GM19193 (cell line): Measurements from ENCODE around the gene PLK3.
A peak's percentile ranks its signal among the peaks of the same experiment; 100 is the strongest.

ENCODE experiments used
- POLR2A ChIP-seq: IDR thresholded peaks from 4 replicates; pipeline ENCODE4 v1.6.1; 2011; ENCODE audit not compliant: insufficient read depth, insufficient read length; ENCODE audit errors: extremely low read depth

The PLK3 gene

DNA sequence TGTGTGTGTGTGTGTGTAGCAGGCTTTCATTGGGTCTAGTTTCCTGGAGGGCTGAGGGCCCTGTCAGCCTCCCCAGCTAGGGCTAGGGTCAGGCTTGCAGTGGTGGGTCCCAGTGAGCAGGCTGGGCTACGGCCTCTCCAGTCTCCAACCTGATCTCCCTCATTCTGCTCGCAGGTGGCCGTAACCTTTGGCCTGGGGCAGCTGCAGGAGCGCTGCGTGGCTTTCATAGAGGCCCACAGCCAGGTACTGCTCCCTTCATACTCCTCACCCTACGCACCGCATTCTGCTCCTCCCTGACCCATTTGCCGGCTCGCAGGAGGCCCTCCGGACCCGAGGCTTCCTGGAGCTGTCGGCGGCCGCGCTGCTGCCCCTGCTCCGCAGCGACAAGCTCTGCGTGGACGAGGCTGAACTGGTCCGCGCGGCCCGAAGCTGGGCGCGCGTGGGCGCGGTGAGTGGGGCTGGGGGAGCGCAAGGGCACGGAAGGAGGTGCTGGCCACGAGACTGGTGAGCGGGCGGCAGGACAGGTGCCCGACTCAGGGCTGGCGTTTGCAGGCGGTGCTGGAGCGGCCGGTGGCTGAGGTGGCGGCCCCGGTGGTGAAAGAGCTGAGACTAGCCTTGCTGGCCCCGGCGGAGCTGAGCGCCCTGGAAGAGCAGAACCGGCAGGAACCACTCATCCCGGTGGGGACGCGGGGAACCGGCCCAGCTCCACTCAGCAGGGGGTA, 12.8 kb downstream of the PLK3 start:
- TF ChIP-seq POLR2A: no peak

DNA sequence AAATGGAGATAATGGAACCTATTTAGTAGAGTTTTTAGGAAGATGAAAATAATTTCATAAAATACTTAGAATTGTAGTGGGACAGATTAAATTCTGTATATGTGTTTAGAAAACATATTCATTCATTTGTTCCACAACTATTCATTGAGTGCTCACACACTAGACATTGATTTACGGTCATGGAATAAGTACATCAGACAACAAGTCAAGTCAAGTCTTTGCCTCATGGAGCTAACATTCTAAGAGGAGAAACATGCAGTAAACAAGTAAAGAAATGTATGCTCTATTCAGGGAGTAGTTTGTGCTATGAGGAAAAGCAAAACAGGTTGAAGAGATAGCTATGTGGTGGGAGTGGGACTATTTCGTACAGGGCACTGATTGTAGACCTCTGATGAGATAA, 17.1 kb downstream of the PLK3 start:
- TF ChIP-seq POLR2A: no peak

DNA sequence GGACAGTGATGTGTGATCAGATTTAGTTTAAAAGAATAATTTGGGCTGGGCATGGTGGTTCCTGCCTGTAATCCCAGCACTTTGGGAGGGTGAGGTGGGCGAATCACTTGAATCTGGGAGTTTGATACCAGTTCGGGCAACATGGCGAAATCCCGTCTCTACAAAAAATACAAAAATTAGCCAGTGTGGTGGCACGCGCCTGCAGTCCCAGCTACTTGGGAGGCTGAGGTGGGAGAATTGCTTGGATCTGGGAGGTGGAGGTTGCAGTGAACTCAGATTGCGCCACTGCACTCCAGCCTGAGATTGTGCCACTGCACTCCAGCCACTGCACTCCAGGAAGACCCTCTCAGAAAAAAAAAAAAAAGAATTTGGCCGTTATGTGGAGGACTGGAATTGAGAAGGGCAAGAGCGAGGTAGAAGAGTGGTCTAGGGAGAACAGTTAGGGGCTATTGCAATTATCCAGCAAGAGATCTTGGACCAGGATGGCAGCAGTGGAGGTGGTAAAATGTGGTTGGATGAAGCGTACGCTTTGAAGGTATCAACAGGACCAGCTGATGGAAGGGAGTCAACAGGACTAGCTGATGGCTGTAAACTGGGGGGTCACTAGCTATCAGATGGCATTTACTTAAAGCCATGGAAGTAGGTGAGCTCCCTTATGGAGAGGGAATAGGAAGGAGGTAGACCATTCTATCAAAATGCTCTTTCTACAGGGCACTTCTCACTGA, 17.8 kb downstream of the PLK3 start:
- TF ChIP-seq POLR2A: no peak

DNA sequence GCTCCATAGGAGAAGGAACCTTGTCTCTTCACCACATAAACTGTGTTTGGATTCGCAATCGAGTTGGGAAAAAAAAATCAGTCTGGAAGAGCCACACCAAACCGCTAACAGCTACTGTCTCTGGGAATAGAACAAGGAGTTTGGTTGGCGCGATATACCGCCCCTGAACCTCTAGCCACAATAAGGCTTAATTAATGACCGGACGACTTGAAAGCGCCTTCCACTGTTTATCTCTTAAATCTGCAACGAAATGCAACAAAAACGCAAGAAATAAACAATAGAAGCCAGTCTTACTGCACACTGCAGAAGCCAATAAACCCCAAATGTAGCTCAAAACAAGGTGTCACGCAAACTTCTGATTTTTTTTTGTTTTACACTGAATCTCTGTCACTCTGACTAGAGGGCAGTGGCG, 19.0 kb downstream of the PLK3 start:
- TF ChIP-seq POLR2A: no peak

DNA sequence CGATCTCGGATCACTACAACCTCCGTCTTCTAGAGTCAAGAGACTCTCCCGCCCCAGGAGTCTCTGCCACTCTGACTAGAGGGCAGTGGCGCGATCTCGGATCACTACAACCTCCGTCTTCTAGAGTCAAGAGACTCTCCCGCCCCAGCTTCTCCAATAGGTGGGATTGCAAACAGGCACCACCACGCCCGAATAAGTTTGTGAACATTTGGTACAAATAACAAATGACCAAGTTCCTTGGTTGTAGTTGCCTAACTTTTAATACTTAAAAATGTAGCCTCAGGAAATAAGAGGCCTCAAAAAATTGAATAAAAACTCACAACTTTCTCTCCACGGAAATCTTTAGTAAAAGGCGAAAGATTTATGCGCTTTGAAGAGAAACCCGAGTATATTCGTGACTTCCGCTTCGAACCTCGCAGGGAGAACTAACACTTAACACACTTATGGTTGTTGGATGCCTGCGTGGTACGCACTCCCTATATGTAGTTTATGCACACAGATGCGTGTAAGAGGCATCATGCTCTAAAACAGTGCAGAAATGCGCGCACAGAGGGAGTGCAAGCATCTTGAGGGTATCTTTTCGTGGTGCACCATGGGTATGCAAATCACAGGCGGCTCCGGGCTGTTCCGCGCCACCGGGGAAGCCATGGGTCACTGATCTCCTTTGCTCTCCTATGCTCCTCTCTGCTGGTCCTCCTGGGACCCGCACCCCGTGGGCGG, 19.6 kb downstream of the PLK3 start:
- peak; percentile 100 for TF ChIP-seq POLR2A

DNA sequence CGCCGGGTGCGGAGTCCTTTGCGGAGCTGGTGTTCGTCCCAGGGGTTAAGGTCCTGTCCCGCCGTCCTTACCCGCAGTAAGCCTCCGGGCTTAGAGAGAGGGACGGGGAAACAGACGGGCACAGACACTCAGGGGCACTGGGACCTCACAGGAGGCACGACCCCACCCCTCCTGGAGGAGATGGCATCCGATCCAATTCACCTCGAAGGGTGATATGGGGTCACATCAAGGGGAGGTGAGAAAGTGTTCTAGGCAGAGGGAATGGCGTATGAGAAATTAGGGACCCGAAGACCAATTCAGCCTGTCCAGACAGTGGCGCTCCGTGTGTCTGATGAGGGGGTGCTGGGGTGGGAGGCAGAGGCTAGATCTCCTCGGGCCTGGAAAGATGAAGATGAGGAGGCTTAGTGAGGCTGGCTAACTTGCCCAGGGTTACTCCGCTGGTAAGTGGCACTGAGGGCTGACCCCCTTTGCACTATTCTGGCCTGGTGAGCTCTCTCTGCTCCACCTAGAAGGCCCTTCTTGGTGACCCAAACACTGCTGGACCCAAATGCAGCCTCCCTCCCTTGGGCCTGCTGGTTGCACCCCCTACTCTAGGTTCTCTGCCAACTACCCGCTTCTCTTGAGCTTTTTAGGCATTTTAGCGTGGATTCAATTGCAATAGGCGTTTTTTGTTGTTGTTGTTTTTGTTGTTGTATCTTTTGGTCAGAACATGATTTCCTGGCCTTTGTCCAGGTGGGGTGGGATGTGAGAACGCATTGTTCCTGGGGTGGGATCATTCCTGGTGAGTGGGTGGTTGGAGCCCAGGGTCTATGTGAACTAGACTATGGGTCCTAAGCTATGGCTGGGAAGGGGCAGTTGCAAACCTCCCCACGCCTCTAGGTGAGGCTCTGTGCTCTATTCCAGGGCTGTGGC, 20.4 kb downstream of the PLK3 start:
- no peak for TF ChIP-seq POLR2A

DNA sequence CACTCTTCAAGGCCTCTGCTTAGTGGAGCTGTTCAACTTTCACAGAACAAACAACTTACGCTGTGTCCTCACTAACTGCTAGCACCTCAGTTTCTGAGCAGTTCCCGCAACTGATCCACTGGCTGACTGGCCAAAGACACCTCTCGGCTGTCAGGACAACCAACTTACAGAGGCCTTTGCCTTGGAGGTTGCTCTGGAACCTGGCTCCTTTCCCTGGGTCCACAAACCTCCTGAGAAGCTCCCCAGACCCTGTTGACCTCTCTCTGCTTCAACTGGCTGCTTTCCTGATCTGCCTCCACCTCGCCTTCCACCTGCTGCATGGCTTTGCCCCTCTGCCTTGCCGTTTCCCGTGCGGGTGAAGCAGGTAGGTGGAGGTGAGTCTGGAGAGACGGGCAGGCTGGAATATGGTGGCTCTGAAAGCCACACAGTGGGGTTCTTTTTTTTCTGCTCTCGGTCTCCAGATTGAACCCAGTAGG, 21.1 kb downstream of the PLK3 start:
- TF ChIP-seq POLR2A: no peak

DNA sequence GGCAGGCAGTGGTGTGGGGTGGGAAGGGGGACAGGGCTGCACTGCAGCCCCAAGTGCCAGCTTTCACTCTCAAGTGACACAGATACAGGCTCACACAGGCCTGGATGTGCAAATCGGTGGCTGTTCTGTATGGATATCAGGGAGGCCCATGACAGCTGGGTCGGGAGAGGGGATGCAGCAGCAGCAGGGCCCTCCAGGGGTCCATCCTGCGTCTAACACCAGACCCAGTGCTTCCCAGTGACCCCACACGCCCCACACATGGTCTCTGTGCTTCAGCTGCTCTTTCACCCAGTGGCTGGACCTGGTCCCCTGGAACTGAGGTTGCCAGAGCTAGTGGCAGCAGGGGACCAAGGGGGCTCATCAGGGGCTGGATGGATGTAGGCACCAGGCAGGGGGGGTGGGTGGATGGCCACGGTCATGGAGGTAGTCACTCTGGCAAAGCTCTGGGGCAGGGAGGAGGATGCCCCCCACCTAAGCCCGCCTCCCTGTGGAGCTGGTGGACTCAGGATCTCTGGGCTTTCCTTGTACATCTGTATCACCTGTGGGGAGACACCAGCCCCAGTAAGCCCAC, 22.0 kb downstream of the PLK3 start:
- no peak for TF ChIP-seq POLR2A

DNA sequence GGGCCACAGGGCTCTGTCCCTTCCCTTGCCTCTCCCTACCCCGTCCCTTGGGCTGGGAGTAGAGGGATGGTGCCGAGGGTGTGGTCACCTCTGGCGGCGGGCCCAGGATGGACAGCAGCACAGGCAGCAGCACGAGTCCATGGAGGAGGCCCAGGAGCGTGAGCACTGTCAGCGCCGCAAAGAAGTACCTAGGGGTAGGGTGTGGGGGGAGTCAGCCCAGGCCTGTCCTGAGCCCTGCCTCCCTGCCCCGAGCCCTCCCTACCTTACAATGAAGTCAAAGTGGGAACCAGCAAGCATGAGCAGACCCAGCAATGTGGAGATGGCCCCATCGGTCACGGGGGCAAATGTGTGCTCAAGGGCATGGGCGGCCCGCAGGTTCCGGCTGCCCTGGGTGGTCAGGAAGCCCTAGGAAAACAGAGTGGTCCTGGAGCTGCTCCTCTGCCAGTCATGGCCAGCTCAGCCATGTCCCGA, 22.8 kb downstream of the PLK3 start:
- no peak for TF ChIP-seq POLR2A

DNA sequence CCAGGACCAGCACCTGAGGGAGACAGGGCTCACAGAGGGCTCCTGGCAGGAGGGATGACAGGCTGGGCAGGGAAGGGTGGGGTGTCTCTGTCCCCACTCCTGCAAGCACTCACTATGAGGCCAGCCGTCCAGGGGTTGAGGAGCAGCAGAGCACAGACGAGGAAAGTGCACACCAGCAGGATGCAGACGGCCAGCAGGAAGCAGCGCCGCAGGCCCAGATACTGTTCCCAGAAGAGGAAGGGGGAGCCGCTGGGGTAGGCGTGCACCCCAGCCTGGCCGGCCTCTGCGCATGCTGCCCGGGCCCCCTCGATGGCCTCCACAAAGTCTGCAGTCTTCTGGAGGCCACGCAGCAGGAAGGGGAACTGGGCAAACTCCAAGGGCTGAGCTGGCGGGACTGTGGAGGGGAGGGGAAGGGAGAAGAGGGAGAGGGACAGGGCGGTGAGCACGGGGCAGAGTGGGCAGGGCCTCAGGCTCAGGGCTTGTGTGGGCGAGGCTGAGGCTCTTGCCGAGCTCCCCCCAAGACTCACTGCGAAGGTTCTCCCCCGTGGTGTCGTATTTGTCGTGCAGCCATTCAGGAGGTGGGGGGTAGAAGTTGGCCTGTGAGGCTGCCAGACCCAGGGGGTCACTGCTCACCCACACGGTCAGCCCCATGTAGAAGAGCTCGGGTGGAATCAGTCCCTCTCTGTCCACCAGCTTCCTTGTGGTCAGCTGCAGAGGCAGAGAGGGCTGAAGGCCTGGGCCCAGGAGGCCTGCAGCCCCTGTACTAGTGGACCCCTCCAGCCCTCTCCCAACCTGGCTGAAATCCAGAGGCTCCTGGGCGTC, 26.4 kb downstream of the PLK3 start:
- no peak for TF ChIP-seq POLR2A

DNA sequence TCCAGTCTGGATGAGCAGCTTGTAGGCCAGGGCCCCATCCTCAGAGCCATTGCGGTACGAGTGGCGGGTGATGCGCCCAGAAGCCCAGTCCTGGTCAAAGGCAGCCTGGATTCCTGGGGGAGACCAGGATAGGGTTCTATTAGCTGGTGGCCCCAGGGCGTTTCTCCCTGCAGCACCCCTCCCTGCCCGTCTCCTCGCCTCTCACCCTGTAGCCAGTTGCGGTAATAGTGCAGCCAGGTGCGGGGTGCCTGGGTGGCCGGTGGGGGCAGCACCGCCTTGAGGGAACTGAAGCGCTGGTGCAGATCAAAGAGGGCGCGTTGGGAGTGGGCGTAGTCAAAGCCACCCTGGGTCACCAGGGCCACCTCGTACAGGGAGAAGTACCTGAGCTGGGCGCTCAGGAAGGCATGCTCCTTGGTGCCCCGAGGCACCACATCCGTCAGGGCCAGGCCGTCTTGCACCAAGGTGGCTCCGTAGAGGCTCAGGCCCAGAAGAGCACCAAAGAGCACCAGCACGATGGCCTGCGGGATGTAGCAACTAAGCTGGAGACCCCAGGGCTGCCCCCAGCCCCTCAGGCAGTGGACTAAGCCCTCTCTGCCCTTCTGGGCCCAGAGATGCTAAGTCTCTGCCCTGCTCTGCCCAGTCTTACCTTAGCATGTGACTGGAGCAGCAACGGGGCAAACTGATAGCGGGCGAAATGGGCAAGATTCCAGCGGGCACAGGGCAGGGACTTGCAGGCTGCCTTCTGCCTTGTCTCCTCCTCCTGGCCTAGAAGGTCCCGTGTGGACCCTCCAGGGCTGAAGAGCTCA, 27.2 kb downstream of the PLK3 start:
- TF ChIP-seq POLR2A: no peak

DNA sequence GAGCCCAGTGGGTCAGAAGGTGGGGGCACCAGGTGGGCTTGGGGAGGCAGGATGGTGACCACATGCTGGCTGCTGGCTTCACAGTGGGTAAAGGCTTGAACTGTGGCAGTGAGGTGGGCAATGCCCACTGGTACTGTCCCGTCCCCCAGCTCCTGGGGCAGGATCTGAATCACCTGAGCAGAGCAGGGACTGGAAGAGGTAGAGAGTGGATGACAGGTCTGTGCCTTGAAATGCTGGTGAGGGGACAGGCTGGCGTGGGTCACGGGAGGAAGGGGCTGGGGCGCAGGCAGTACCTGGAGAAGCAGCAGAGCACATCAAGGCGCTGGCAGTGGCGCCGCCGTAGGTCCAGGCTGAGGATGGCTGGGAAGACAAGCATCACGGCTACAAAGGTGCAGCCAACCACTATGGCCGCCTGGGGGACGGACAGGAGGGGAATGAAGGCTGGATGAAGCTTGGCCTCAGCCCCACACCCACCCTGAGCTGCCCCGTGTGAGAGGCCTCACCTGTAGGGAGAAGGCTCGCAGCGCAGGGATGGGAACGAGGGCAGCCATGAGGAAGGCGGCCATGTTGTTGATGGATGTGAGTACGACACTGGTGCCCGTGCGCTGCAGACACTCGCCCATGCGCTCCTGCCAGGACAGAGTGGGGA, 27.9 kb downstream of the PLK3 start:
- TF ChIP-seq POLR2A: no peak

DNA sequence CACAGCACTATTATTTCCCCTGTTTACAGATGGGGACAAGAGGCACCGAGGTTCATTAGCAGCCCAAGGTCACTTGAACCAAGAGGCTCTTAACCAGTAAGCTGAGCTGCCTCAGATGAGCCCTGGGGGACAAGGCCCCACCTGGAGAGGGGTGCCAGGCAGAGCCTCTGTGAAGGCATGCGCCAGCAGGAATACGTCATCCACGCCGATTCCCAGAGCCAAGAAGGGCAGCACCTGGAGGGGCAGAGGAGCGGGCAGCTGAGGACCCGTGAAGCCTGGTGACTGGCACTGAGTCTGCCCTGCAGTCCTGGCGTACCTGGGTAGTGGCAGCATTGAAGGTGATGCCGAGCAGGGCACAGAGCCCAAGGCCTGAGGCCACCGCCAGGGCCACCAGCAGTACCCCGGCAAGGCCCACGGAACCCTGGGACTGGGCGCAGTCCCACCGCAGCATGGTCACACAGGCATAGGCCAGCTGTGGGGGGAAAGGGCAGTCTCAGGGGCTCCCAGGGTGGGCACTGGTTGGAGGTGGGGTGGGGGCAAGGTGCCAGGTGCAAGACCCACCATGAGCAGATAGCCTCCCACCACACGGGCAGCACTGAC, 28.8 kb downstream of the PLK3 start:
- no peak for TF ChIP-seq POLR2A
